LHCN-M2 (cell line): ENCODE data around the gene SERBP1. TPM values are rescaled to one million over a fixed set of nuclear protein-coding genes. Genes with fewer than 3 reads are reported as not detected.
"Not testable (repeated sequence)": the region's sequence is repeated elsewhere in the genome, so short reads cannot be mapped to it uniquely, and the experiment has no call there.

Source experiments
- DNase-seq: peaks from one replicate; pipeline ENCODE4 v3.0.0-alpha.2; 2012; ENCODE audit warnings: low read depth
- polyA plus RNA-seq: library from polyadenylated mRNA; unstranded; fragments of >200 nt; gene quantifications from one replicate; pipeline ENCODE4 v1.2.1, GENCODE V29; 2012; ENCODE audit warnings: missing spikeins
- total RNA-seq: library from RNA; depleted of rRNA; stranded (reverse); fragments of >200 nt; gene quantifications from 2 replicates; pipeline ENCODE4 v1.2.3, GENCODE V29; 2014; rRNA removed

The SERBP1 gene
- 259 and 320 TPM in 2 replicates for total RNA-seq
- polyA plus RNA-seq, result 170 TPM

DNA sequence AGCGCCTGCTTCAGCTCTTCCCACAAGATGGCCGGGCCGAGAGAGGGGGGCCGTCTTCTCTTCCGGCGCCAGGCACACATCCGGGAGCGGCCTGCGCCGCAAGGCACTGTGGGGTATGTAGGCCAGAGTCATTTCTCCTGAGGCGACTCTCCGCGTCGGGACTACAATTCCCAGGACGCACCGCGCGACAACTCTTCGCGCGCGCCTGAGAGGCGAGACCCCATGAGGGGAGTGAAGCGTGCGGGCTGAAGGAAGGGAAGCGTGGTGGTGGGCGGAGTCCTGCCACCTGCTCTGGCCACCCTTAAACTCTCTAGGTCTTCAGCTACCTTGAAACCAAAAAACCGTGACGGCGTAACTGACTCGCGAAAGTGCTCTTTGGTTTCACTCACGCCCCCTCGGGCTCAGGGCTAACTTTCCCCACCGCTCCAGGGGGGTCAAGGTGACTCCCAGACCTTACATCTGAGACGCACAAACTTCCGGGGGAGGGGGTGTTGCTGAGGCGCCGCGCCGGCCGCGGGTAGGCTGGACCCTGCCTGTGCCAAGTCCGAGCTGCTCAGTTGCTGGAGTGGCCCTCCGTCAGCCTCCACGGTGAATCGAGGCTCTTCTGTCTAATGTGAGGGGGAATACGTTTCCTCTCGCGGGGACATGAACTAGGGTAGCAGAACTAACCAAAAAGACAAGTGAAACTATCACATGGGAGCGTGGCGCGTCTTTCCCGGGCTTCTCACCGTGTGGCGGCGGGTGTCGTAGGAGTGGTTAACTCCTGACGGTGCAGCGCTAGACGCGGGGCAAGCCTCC is at the start of gene SERBP1:
Gene SERBP1, minus strand, starts transcription at position 45 of the 798 bp plus-strand sequence. CDS start 102 bp downstream, outside the sequence.
- peak; percentile 97 for DNase-seq

DNA sequence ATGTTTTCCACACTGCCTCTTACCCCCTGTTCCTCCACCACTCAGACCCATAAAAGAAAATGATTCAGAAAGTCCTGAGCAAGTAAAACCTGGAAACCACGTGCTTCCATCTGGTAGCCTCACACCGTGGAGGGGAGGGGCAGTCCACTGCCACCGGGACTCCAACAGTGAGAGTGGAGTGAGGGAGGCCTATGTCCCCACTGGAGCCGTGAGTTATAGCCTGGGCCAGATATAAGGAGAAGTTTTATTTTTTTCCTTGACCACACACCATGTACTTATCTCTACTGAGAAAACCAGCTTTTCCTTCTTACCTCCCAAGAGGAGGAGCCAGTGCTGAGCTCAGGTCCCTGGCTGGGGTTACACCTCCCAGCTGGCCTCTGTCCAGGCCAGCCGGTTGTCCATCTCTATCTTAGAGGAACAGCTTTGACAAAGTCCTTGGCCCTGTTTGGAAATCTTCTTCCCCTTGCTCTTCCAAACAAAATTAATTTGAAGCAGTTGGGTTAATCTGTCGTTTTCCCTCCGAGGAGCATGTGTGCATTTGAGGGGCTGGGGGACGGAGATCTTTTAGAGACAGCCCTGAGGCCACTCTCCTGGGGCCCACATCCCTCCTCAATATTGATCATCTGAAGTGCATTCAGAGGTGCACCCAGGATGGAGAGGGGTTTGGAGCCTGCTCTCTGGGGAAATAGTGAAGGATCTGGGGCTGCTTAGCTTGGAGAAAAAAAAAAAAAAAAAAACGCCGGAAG is 49.1 kb upstream of the SERBP1 start:
- DNase-seq, result no peak

DNA sequence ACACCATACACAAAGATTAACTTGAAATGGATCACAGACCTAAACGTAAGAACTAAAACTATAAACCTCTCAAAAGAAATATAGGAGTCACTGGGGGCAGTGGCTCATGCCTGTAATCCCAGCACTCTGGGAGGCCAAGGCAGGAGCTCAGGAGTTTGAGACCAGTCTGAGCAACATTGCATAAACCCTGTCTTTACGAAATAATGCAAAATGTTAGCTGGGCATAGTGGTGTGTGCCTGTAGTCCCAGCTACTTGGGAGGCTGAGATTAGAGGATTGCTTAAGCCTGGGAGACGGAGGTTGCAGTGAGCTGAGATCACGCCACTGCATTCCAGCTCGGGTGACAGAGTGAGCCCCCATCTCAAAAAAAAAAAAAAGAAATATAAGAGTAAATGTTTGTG is 46.7 kb upstream of the SERBP1 start:
- no peak for DNase-seq

DNA sequence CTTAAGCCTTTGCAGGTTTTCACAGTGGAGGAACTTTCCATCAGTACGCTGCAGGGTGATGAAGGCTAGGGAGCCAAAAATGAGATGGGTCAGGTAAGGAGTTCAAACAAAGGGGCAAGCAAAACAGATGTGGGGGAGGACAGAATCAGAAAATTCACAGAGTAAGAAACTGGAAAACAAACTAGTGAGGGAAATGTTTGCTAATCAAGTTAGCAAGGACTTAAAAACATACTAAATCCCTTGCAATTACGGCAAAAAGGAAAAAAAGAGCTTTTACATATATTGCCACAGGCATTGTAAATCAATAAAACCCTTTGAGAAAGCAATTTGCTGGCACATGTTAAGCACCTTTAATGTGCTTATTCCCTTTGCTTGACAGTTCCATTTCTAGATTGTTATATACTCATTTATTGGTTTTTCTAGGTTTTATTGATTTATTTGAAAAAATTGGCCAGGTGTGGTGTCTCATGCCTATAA is 45.8 kb upstream of the SERBP1 start:
- DNase-seq, result no peak

DNA sequence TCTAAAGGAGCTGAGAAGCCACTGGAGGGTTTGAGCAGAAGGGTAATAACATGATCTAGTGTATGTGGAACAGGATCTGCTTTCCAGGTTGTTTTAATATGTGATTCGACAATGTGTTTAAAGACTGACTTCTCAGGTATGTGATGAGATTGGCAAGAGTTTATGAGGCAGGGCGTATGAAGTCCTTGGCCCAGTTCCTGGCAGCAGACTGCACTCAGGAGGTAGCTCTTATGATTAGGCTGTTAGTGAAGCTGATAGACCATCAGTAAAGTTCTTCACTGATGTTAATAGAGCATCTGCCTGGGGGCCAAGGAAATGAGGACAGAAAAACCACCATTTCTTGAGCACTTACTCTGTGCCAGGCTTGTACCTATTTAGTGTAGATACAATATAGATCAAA is 41.9 kb upstream of the SERBP1 start:
- DNase-seq, result no peak

DNA sequence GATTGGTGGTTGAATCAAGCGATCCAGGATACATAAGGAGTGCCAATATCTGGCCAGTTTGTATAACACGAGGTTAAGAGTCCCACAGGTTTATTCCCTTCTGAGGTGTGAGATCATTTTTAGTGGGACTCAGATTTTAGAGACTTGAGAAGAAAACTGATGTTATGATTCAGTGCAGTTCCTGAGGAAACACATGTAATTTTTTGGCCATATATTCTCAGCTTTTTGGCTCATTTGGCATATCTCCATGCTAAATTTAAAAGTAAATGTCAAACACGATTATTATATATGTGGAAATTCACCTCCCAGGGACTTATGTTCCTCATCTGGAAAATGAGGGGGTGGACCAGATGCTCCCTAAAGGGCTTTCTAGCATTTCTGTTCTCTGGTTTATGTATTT is 39.2 kb upstream of the SERBP1 start:
- DNase-seq, result no peak

- DNase-seq, result peak; percentile 76
These were observed 38.0 kb upstream of the SERBP1 start for GRCh38 chr1:67468066-67468718.

GRCh38 chr1:67465375-67465774 is 35.2 kb upstream of the SERBP1 start:
- no peak for DNase-seq

DNA sequence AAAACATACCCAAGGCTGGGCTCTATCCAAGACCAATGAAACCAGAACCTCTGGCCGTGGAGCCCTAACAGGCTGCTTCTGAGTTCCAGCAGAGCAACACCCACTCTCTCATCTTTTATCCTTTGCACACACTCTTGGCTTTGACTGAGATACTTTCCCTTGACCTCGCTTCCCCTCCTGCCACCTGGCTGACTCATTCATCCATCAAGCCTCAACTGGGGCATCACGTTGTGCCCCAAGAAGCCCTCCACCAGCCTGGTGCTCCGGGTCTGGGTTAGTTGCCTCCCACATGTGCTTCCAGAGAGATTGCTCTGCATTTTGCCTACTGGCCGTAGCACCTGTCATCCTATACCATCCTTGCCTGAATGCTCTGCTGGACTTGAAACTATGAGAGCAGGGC is 34.5 kb upstream of the SERBP1 start:
- no peak for DNase-seq

GRCh38 chr1:67464058-67464457 is 33.9 kb upstream of the SERBP1 start:
- DNase-seq, result no peak

GRCh38 chr1:67463298-67463955 is 33.2 kb upstream of the SERBP1 start:
- DNase-seq, result no peak

- DNase-seq, result peak; percentile 81
These were observed 30.7 kb upstream of the SERBP1 start for GRCh38 chr1:67460676-67461500.

DNA sequence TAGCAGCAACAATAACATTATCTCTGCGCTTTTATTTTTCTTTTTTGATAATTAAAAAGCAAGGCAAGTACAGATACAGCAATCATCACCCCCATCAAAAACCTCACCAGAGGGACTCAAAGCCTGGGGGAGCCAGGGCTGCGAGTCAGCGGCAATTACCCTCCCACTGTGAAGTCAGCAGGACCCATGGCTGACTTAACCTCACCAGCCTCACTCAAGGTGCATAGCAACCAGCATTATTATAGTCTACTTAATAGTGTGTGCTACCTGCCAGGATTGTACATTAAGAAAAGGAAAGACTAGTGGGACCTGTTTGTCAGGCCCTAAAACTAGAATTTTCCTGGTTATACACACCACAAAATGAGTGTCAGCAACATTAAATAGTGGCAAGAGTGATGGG is 28.9 kb upstream of the SERBP1 start:
- DNase-seq, result no peak

GRCh38 chr1:67458663-67459062 is 28.5 kb upstream of the SERBP1 start:
- DNase-seq, result no peak

- DNase-seq, result no peak
These were observed 27.0 kb upstream of the SERBP1 start for GRCh38 chr1:67457247-67457646.

GRCh38 chr1:67451815-67452214 is 21.6 kb upstream of the SERBP1 start:
- DNase-seq, result no peak

DNA sequence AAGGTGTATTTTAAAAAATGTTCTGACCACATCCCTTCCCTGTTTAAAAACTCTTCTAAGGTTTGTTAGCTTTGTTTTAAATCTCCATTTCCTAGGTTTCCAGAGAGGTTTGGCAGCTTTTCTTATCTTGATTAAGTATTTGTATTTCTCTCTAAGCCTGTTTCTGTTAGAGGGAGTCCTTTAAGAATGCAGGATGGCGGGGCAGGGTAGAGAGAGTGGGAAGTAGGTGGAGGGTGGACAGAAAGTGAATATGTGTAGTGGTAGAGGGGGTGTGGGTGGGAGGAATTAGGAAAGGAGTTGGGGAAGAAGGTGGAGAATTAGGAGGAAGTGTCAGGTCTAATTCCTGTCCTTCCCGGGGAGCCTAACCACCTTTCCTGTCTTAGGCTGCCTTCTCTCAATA is 21.2 kb upstream of the SERBP1 start:
- DNase-seq, result no peak

DNA sequence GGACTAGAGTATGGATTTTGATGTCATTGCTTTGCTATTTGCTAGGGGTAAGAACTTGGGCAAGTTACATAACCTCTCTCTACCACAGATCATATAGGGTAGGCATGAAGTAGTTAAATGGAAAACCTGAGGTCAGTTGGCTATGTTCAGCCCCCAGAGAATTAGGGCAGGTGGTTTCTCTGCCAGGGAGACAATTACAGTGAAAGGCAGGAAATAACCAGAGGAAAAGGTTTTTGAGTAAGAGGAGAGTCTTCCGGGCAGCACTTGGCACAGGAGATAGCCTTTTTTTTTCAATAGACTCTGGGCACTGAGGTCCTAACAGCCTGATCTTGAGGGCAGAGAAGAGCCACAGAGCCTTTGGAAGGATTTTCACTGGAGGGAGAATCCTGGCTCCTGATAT is 16.7 kb upstream of the SERBP1 start:
- DNase-seq, result no peak

- not testable (repeated sequence) for DNase-seq
These were observed 15.8 kb upstream of the SERBP1 start for GRCh38 chr1:67446014-67446413.

DNA sequence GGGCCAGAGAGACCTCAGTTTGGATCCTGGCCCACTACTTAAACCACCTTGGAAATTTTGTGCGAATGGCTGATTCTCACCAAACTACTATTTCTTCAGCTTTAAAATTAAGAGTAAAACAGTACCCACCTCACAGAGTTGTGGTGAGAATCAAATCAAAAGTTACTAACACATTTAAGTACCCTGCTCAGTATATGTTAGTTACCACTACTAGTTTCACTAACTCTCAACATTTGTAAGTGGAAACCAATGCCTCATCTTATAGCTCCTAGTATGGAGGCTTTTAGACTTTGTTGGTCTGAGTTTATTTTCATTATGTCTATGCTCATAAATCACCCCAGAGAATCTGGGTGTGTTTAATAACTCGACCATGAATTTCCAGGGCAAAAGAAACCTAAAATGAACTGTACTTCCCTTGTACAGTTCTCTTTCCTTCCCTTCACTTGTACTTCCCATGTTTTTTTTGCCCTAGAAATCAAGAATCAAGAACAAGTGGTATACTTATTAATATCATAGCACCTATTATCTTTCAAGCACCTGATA is 11.6 kb upstream of the SERBP1 start:
- no peak for DNase-seq

- DNase-seq, result peak; percentile 77
These were observed 11.0 kb upstream of the SERBP1 start for GRCh38 chr1:67441183-67441582.
